NCI-H146 treated with DMSO at 0.1 percent for 48 hours (cell line): Measurements from ENCODE around the gene ENPP1.
A peak's percentile ranks its signal among the peaks of the same experiment; 100 is the strongest.
"Not testable (repeated sequence)": the region's sequence is repeated elsewhere in the genome, so short reads cannot be mapped to it uniquely, and the experiment has no call there.

ENCODE experiments used
- DNase-seq: peaks from one replicate; lab custom pipeline; 2025; ENCODE audit not compliant: unreplicated experiment; lab: John Stamatoyannopoulos, UW

Gene ENPP1

GRCh38 chr6:131914234-131914633 lies 106.4 kb downstream of the ENPP1 start:
- no peak for DNase-seq

- DNase-seq, result peak; percentile 73
These were observed 107.3 kb downstream of the ENPP1 start for GRCh38 chr6:131914967-131915751.

- DNase-seq, result not testable (repeated sequence)
These were observed 108.4 kb downstream of the ENPP1 start for GRCh38 chr6:131916091-131916796.

- no peak for DNase-seq
These were observed 109.0 kb downstream of the ENPP1 start for GRCh38 chr6:131916847-131917246.

- no peak for DNase-seq
These were observed 109.5 kb downstream of the ENPP1 start for GRCh38 chr6:131917318-131917717.

GRCh38 chr6:131917763-131918649 lies 110.2 kb downstream of the ENPP1 start:
- peak; percentile 17 for DNase-seq

GRCh38 chr6:131918650-131919355 lies 111.0 kb downstream of the ENPP1 start:
- DNase-seq, result no peak

GRCh38 chr6:131920656-131921055 lies 112.8 kb downstream of the ENPP1 start:
- no peak for DNase-seq

- peak; percentile 25 for DNase-seq
These were observed 115.5 kb downstream of the ENPP1 start for GRCh38 chr6:131923356-131923755.

GRCh38 chr6:131924881-131925474 lies 117.2 kb downstream of the ENPP1 start:
- DNase-seq, result peak; percentile 70

- DNase-seq, result no peak
These were observed 121.4 kb downstream of the ENPP1 start for GRCh38 chr6:131929264-131929663.

GRCh38 chr6:131929976-131930375 lies 122.2 kb downstream of the ENPP1 start:
- no peak for DNase-seq

GRCh38 chr6:131931063-131931750 lies 123.4 kb downstream of the ENPP1 start:
- DNase-seq, result no peak

- no peak for DNase-seq
These were observed 128.3 kb downstream of the ENPP1 start for GRCh38 chr6:131936156-131936555.

- DNase-seq, result peak; percentile 22
These were observed 129.4 kb downstream of the ENPP1 start for GRCh38 chr6:131937226-131937625.

- DNase-seq, result peak; percentile 96
These were observed 130.1 kb downstream of the ENPP1 start for GRCh38 chr6:131937703-131938631.
